Osteocyte (in vitro differentiated cells): Measurements from ENCODE around the gene EFCC1. TPM values are rescaled to one million over a fixed set of nuclear protein-coding genes. Genes with fewer than 3 reads are reported as not detected.

Experiments used
- DNase-seq: peaks from one replicate; pipeline ENCODE4 v3.0.0; 2021; ENCODE audit warnings: mixed read lengths; ENCODE audit not compliant: unreplicated experiment; ENCODE audit errors: extremely low spot score
- H3K27ac Mint-ChIP-seq: one replicate; pipeline ENCODE4 v1.8.0; 2021; ENCODE audit warnings: mild to moderate bottlenecking, mixed read lengths; ENCODE audit not compliant: unreplicated experiment
- H3K27me3 Mint-ChIP-seq: one replicate; pipeline ENCODE4 v1.8.0; 2021; ENCODE audit warnings: mixed read lengths; ENCODE audit not compliant: unreplicated experiment
- H3K36me3 Mint-ChIP-seq: one replicate; pipeline ENCODE4 v1.8.0; 2021; ENCODE audit warnings: mixed read lengths; ENCODE audit not compliant: unreplicated experiment
- H3K4me1 Mint-ChIP-seq: one replicate; pipeline ENCODE4 v1.8.0; 2021; ENCODE audit warnings: mixed read lengths; ENCODE audit not compliant: unreplicated experiment
- H3K4me3 Mint-ChIP-seq: one replicate; pipeline ENCODE4 v1.8.0; 2021; ENCODE audit warnings: mild to moderate bottlenecking, moderate library complexity, mixed read lengths; ENCODE audit not compliant: unreplicated experiment
- H3K9me3 Mint-ChIP-seq: one replicate; pipeline ENCODE4 v1.8.0; 2021; ENCODE audit warnings: mixed read lengths; ENCODE audit not compliant: unreplicated experiment
- CTCF ChIP-seq: fragments of 200-600 bp; sonication (generic); IDR thresholded peaks from 2 replicates; pipeline ENCODE4 v1.5.0; 2021; ENCODE audit warnings: antibody characterized with exemption, mild to moderate bottlenecking, moderate library complexity
- total RNA-seq: library from RNA; stranded (reverse); gene quantifications from 2 replicates; pipeline ENCODE4 v1.2.1, GENCODE V29; 2021

Gene EFCC1
- total RNA-seq, 1 donor from 2014 or later: not detected

- H3K4me1 Mint-ChIP-seq: peaks cover 4% of the 10 kb centered on the region
- H3K36me3 Mint-ChIP-seq: no peaks in the 10 kb centered on the region
- peaks cover 14% of the 10 kb centered on the region for H3K27me3 Mint-ChIP-seq
Observed at GRCh38 chr3:129057249-129057648, 56.1 kb downstream of the EFCC1 start.

GRCh38 chr3:129058441-129059200 is 57.5 kb downstream of the EFCC1 start:
- no peak for DNase-seq
- Mint-ChIP-seq H3K4me1 (peaks cover 1% of the 10 kb centered on the region), H3K27ac (no peak overlapping the region), H3K9me3 (no peaks in the 10 kb centered on the region), H3K36me3 (no peaks in the 10 kb centered on the region), H3K27me3 (peaks cover 14% of the 10 kb centered on the region), H3K4me3 (no peak overlapping the region)
- TF ChIP-seq CTCF: no peak

More at GRCh38 chr3:129057249-129057648, 56.1 kb downstream of the EFCC1 start:
- H3K27ac Mint-ChIP-seq: no peak overlapping the region
- no peak for TF ChIP-seq CTCF
- no peaks in the 10 kb centered on the region for H3K9me3 Mint-ChIP-seq
- no peak for DNase-seq
- H3K4me3 Mint-ChIP-seq: no peak overlapping the region

- TF ChIP-seq CTCF: no peak
- Mint-ChIP-seq H3K9me3 (no peaks in the 10 kb centered on the region), H3K4me3 (no peak overlapping the region), H3K27ac (no peak overlapping the region), H3K27me3 (peaks cover 14% of the 10 kb centered on the region), H3K36me3 (no peaks in the 10 kb centered on the region), H3K4me1 (no peaks in the 10 kb centered on the region)
- DNase-seq: no peak
Observed at GRCh38 chr3:129059311-129059958, 58.3 kb downstream of the EFCC1 start.

DNA sequence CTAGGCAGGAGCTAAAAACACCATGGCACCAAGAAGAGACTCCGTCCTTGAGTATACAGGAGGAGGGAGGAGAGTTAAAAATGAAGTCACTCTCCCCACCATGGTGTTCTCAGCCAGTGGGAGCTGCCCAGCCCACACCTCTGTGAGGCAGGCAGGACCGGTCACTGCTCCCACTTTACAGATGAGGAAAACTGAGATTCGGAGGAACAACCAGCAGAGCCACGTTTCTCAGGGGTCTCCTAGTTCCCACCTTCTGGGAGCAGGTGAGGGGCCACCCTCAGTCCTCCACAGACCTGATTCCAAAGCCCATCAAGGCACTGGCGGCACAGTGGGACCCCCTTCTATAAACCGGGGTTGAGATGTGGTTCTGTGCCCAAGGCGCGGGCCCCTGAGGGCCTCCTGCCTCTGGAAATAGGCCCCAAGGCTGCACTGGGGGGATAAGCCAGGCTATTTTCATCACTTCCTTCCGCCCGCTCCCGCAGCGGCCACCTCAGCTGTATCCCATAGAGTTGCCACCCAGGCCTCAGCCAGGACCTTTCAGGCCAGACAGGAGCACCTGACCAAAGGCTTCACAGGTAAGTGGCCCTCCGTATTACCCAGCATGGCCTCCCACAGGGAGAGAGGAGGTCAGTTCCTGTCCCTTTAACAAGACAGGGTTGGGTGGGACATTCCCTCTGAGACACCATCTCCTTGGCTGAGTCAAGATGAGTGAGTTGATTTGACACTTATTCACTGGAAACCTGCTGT is 59.3 kb downstream of the EFCC1 start, which contains the start of gene GP9:
GP9 (plus strand) TSS at position 504 of the 747 bp plus-strand sequence. CDS start 961 bp downstream, outside the sequence.
- no peak within 1 kb of the TSS for H3K27ac Mint-ChIP-seq
- H3K27me3 Mint-ChIP-seq: peaks cover 22% of the 10 kb centered on the region
- no peaks in the 10 kb centered on the region for H3K9me3 Mint-ChIP-seq
- no peaks in the 10 kb centered on the region for H3K4me1 Mint-ChIP-seq
- TF ChIP-seq CTCF: no peak
- H3K4me3 Mint-ChIP-seq: no peak within 1 kb of the TSS
- DNase-seq: no peak
- H3K36me3 Mint-ChIP-seq: no peaks in the 10 kb centered on the region
